HEK293T (cell line): ENCODE measurements around the gene NSF.
"Not testable (repeated sequence)": the region's sequence is repeated elsewhere in the genome, so short reads cannot be mapped to it uniquely, and the experiment has no call there.

ENCODE experiments used
- ARNT ChIP-seq: fragments of 450-650 bp; IDR thresholded peaks from 2 replicates; pipeline ENCODE4 v1.6.1; 2017; ENCODE audit warnings: mild to moderate bottlenecking
- CTBP1 ChIP-seq: fragments of 450-650 bp; IDR thresholded peaks from 2 replicates; pipeline ENCODE4 v1.6.1; 2016; ENCODE audit warnings: borderline replicate concordance
- FOXM1 ChIP-seq: fragments of 450-650 bp; IDR thresholded peaks from 2 replicates; pipeline ENCODE4 v1.6.1; 2017; ENCODE audit warnings: mild to moderate bottlenecking, borderline replicate concordance
- L3MBTL2 ChIP-seq: fragments of 450-650 bp; conservative IDR thresholded peaks from 2 replicates; pipeline ENCODE4 v1.6.1; 2016; ENCODE audit warnings: mild to moderate bottlenecking
- SUZ12 ChIP-seq: fragments of 450-650 bp; IDR thresholded peaks from 2 replicates; pipeline ENCODE4 v1.6.1; 2016; ENCODE audit warnings: mild to moderate bottlenecking
- ZNF384 ChIP-seq: fragments of 450-650 bp; IDR thresholded peaks from 2 replicates; pipeline ENCODE4 v1.6.1; 2016

DNA sequence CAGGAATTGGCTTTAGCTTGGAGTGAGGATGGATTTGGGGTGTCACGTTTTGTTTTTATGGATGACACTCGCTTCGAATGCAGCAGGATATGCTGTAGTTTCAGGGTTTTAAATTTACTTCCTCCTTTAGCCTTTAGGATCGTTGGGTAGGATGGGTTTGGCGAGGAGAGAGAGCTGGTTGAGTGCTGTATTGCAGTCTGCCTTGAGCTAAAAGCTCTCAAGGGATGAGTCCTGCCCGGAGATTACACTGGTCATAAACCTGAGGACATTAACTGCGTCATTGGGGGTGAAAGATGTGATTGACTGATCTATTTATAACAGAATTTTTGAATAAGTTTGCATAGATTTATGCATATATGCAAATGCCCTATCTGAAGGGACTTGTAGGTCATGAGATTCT is 863 bp downstream of the NSF start:
- TF ChIP-seq FOXM1, SUZ12, ZNF384, L3MBTL2, ARNT, CTBP1: not testable (repeated sequence)
